Panc1 (cell line): ENCODE measurements around the gene NRAS. TPM values are rescaled to one million over a fixed set of nuclear protein-coding genes. Genes with fewer than 3 reads are reported as not detected.
A peak's percentile ranks its signal among the peaks of the same experiment; 100 is the strongest.

ENCODE experiments used
- ATAC-seq: fragments of 200-7000 bp; cut with Tn5 transposase; 2 replicates; pipeline ENCODE4 v1.9.1; 2020; ENCODE audit warnings: mild to moderate bottlenecking, moderate library complexity
- BruUV-seq: library from RNA; stranded (reverse); fragments of 400-500 nt; replicated peaks from 2 replicates; lab custom pipeline; 2021; lab: Mats Ljungman, UMichigan
- CTCF ChIA-PET: fragments of 300-600 bp; sonication (Branson Sonifier 250); formaldehyde crosslinking; loops from one replicate; lab custom pipeline; 2022; ENCODE audit warnings: antibody characterized with exemption; lab: Charles Lee
- POLR2A ChIA-PET: fragments of 300-600 bp; sonication (Branson Sonifier 250); formaldehyde crosslinking; loops from one replicate; lab custom pipeline; 2022; ENCODE audit warnings: antibody characterized with exemption; lab: Charles Lee
- DNase-seq: peaks from one replicate; pipeline ENCODE4 v3.0.0-alpha.2; 2010; ENCODE audit warnings: low read depth, low spot score
- H3K27ac ChIP-seq: 2 replicates; pipeline ENCODE4 v1.5.1; 2011; ENCODE audit warnings: mild to moderate bottlenecking, low read length, inconsistent platforms
- H3K27me3 ChIP-seq: fragments of 200-500 bp; sonication (Bioruptor generic); 2 replicates; pipeline ENCODE4 v1.6.0; 2014; ENCODE audit warnings: low read length, inconsistent platforms; ENCODE audit not compliant: control insufficient read depth, insufficient read depth
- H3K36me3 ChIP-seq: fragments of 200-500 bp; sonication (Bioruptor generic); 2 replicates; pipeline ENCODE4 v1.5.1; 2014; ENCODE audit warnings: inconsistent platforms, mild to moderate bottlenecking, low read length, moderate library complexity; ENCODE audit not compliant: control insufficient read depth, insufficient read depth
- H3K4me1 ChIP-seq: 2 replicates; pipeline ENCODE4 v1.5.1; 2011; ENCODE audit warnings: inconsistent platforms, mild to moderate bottlenecking, low read length, moderate library complexity; ENCODE audit not compliant: control insufficient read depth, insufficient read depth
- H3K4me3 ChIP-seq, 2 experiments: 2 replicates each; pipeline ENCODE4 v1.5.1; 2011 to 2012; ENCODE audit warnings: low read depth in 2 of 2, low read length in 2 of 2, mild to moderate bottlenecking in 2 of 2, inconsistent platforms in 1 of 2, moderate library complexity in 1 of 2
- H3K9me3 ChIP-seq: fragments of 200-500 bp; sonication (Bioruptor generic); 2 replicates; pipeline ENCODE4 v1.5.1; 2014; ENCODE audit warnings: low read depth, mild to moderate bottlenecking, inconsistent platforms, low read length, moderate library complexity; ENCODE audit not compliant: control insufficient read depth, insufficient read depth
- POLR2AphosphoS5 ChIP-seq: IDR thresholded peaks from 2 replicates; pipeline ENCODE4 v1.6.1; 2012; ENCODE audit warnings: mild to moderate bottlenecking, low read depth, low read length, moderate library complexity
- SIN3A ChIP-seq: IDR thresholded peaks from 2 replicates; pipeline ENCODE4 v1.6.1; 2012; ENCODE audit warnings: low read depth, mild to moderate bottlenecking, low read length, moderate library complexity, borderline replicate concordance; ENCODE audit not compliant: insufficient read depth
- TCF7L2 ChIP-seq: IDR thresholded peaks from 2 replicates; pipeline ENCODE4 v1.6.1; 2011; ENCODE audit warnings: mild to moderate bottlenecking, low read depth, low read length, inconsistent platforms
- in situ Hi-C: cut with HindIII; loops from 2 replicates; pipeline ENCODE4 v1.10.0; 2016; ENCODE audit warnings: low sequenced_read_pairs, low pct_unique_long_range_greater_than_20kb
- intact Hi-C: fragments of 100-400 bp; cut with micrococcal nuclease; formaldehyde crosslinking; loops from one replicate; pipeline ENCODE4 v1.10.0; 2022; ENCODE audit not compliant: unreplicated experiment
- total RNA-seq: library from RNA; stranded (reverse); gene quantifications from one replicate; pipeline ENCODE4 v1.2.1, GENCODE V29; 2021; ENCODE audit not compliant: unreplicated experiment
- TF ChIP-seq, protein P1 (sequence below): fragments of 450-650 bp; IDR thresholded peaks from 2 replicates; pipeline ENCODE4 v1.5.1; 2017; ENCODE audit warnings: mild to moderate bottlenecking
- TF ChIP-seq, protein P2 (sequence below), 2 experiments: IDR thresholded peaks; 2 replicates each; pipeline ENCODE4 v1.6.1; 2011 to 2012; ENCODE audit warnings: low read depth in 2 of 2, control low read depth in 1 of 2, low read length in 1 of 2, mild to moderate bottlenecking in 1 of 2, moderate library complexity in 1 of 2; ENCODE audit not compliant: insufficient read depth in 1 of 2

The NRAS gene
- total RNA-seq, 1 experiment from 2014 or later = 50.2 TPM

DNA sequence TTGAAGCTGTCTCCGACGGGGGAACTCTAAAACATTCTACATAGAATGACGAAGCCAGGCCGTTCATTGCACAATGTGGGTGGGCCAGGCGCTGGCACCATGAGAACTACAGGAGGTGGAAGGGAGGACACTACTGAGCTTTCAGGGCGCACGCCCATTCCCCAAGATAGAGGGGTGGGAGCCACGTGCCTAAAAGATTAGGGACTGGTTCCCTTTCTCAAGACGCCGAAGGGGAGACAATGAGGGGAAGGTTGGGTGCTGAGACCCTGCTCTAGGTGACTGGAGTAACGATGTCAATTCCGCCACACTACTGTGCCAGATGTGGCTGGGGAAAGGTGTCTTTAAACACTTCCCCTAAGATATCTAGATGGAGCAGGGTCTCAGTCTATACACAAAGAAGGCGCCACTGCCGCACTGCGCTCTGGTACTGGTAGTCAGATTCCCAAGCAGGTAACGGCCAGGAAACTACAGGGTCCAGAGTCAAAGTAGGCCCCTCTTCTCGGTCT lies 40.4 kb upstream of the NRAS start:
- POLR2A ChIA-PET = no interaction called here

DNA sequence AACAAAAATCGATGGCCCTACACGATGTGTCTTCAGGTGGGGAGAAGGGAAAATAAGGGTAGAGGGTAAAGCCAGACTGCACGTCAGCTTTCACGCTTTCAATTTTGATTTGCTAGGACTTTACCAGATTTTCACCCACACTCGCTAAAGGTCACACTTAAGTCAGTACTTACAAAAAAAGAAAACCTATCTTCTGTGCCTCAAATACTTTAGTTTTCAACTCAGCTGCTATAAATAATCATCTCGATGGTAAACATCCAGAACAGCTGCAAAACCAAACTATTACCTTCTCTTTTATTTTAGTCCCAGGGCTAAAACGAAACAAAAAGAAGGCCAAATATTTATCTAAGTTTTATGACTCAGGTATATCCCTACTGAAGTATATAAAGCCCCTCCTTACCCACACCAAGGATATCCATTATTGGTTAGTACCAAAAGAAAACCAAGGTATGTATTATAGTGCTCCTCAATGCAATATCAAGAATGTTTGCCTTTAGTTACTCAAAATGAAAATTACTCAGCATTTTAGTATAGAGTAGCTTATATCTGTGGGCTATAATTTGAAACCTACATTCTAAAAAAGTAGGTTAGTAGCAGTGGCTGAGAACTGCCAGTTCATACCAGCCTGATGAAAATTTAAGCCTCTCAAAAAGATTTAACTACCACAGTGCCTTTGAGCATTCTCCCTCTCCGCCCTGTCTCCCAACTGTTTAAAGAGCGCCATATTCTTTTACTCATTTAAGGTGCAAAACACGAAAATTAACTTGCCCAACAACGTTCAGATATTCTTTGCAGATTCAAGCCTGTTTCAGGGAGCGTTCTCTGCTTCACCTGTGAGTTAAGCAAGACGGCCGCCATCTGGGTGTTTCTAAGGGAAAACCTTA lies 39.7 kb upstream of the NRAS start:
- Histone ChIP-seq H3K4me3 (peak overlapping the region; percentile 89 to 98), H3K27me3 (no peaks in the 10 kb centered on the region), H3K9me3 (no peaks in the 10 kb centered on the region), H3K36me3 (peaks cover 9% of the 10 kb centered on the region), H3K4me1 (peaks cover 30% of the 10 kb centered on the region), H3K27ac (peak overlapping the region; percentile 99)
- TSS peak; percentile 55 for BruUV-seq
- DNase-seq (no peak), ATAC-seq (no peak)
- intact Hi-C loops = no loop called here
- in situ Hi-C loops = no loop called here
- POLR2A ChIA-PET = no interaction called here
- TF ChIP-seq, protein P1, sequence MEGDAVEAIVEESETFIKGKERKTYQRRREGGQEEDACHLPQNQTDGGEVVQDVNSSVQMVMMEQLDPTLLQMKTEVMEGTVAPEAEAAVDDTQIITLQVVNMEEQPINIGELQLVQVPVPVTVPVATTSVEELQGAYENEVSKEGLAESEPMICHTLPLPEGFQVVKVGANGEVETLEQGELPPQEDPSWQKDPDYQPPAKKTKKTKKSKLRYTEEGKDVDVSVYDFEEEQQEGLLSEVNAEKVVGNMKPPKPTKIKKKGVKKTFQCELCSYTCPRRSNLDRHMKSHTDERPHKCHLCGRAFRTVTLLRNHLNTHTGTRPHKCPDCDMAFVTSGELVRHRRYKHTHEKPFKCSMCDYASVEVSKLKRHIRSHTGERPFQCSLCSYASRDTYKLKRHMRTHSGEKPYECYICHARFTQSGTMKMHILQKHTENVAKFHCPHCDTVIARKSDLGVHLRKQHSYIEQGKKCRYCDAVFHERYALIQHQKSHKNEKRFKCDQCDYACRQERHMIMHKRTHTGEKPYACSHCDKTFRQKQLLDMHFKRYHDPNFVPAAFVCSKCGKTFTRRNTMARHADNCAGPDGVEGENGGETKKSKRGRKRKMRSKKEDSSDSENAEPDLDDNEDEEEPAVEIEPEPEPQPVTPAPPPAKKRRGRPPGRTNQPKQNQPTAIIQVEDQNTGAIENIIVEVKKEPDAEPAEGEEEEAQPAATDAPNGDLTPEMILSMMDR = no peak
- TF ChIP-seq, protein P2, sequence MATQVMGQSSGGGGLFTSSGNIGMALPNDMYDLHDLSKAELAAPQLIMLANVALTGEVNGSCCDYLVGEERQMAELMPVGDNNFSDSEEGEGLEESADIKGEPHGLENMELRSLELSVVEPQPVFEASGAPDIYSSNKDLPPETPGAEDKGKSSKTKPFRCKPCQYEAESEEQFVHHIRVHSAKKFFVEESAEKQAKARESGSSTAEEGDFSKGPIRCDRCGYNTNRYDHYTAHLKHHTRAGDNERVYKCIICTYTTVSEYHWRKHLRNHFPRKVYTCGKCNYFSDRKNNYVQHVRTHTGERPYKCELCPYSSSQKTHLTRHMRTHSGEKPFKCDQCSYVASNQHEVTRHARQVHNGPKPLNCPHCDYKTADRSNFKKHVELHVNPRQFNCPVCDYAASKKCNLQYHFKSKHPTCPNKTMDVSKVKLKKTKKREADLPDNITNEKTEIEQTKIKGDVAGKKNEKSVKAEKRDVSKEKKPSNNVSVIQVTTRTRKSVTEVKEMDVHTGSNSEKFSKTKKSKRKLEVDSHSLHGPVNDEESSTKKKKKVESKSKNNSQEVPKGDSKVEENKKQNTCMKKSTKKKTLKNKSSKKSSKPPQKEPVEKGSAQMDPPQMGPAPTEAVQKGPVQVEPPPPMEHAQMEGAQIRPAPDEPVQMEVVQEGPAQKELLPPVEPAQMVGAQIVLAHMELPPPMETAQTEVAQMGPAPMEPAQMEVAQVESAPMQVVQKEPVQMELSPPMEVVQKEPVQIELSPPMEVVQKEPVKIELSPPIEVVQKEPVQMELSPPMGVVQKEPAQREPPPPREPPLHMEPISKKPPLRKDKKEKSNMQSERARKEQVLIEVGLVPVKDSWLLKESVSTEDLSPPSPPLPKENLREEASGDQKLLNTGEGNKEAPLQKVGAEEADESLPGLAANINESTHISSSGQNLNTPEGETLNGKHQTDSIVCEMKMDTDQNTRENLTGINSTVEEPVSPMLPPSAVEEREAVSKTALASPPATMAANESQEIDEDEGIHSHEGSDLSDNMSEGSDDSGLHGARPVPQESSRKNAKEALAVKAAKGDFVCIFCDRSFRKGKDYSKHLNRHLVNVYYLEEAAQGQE (IDR thresholded peaks at IDR 0.05; ENCODE audit: insufficient read depth in 1 of 2, low read depth in 2 of 2, low read length in 1 of 2) = no peak
- no peak for TF ChIP-seq SIN3A
- no peak for TF ChIP-seq TCF7L2
- TF ChIP-seq POLR2AphosphoS5 = no peak
- CTCF ChIA-PET = interaction anchor here (0.6 kb wide), 1 partner anchor 410 kb away, joined by 4 read pairs; no protein-coding TSS in a partner anchor

More for the DNA sequence above, 40.4 kb upstream of the NRAS start:
- H3K27me3 ChIP-seq = no peaks in the 10 kb centered on the region
- H3K9me3 ChIP-seq = no peaks in the 10 kb centered on the region
- intact Hi-C loops = no loop called here
- H3K27ac ChIP-seq = peak overlapping the region; percentile 99
- ATAC-seq (no peak), DNase-seq (no peak)
- peaks cover 9% of the 10 kb centered on the region for H3K36me3 ChIP-seq
- in situ Hi-C loops = no loop called here
- peak overlapping the region; percentile 89 to 98 for H3K4me3 ChIP-seq
- H3K4me1 ChIP-seq = peaks cover 30% of the 10 kb centered on the region
- CTCF ChIA-PET = no interaction called here
- no TSS peak for BruUV-seq
- TF ChIP-seq POLR2AphosphoS5 = no peak
- no peak for TF ChIP-seq TCF7L2
- TF ChIP-seq, protein P1 = no peak
- TF ChIP-seq, protein P2 (IDR thresholded peaks at IDR 0.05; ENCODE audit: insufficient read depth in 1 of 2, low read depth in 2 of 2, low read length in 1 of 2) = no peak
- no peak for TF ChIP-seq SIN3A
